KOPT-K1 (cell line): Measurements from ENCODE around the gene SOX13.

ENCODE experiments used
- H3K27ac ChIP-seq: fragments of 200-600 bp; sonication (generic); 2 replicates; pipeline ENCODE4 v1.5.1; 2016; ENCODE audit warnings: antibody characterized with exemption, mild to moderate bottlenecking, low read depth, low read length; ENCODE audit not compliant: poor library complexity, severe bottlenecking
- H3K36me3 ChIP-seq: fragments of 200-600 bp; sonication (generic); 2 replicates; pipeline ENCODE4 v1.5.1; 2017; ENCODE audit warnings: antibody characterized with exemption, mild to moderate bottlenecking, low read length, moderate library complexity; ENCODE audit not compliant: insufficient read depth
- H3K9me3 ChIP-seq: fragments of 200-600 bp; sonication (generic); 2 replicates; pipeline ENCODE4 v1.5.1; 2017; ENCODE audit warnings: antibody characterized with exemption, low read length, mild to moderate bottlenecking; ENCODE audit not compliant: insufficient read depth, poor library complexity, severe bottlenecking

SOX13 gene

GRCh38 chr1:204075139-204075521, 2.2 kb downstream of the SOX13 start:
- no peak overlapping the region for H3K27ac ChIP-seq
- H3K9me3 ChIP-seq = no peaks in the 10 kb centered on the region
- H3K36me3 ChIP-seq = no peaks in the 10 kb centered on the region

GRCh38 chr1:204075890-204076846, 3.3 kb downstream of the SOX13 start:
- H3K36me3 ChIP-seq = no peaks in the 10 kb centered on the region
- no peak overlapping the region for H3K27ac ChIP-seq
- no peaks in the 10 kb centered on the region for H3K9me3 ChIP-seq

GRCh38 chr1:204076891-204077290, 4.0 kb downstream of the SOX13 start:
- no peaks in the 10 kb centered on the region for H3K36me3 ChIP-seq
- no peaks in the 10 kb centered on the region for H3K9me3 ChIP-seq
- H3K27ac ChIP-seq = no peak overlapping the region

GRCh38 chr1:204077979-204078696, 5.2 kb downstream of the SOX13 start:
- Histone ChIP-seq H3K9me3 (no peaks in the 10 kb centered on the region), H3K36me3 (no peaks in the 10 kb centered on the region), H3K27ac (no peak overlapping the region)

- Histone ChIP-seq H3K27ac (no peak overlapping the region), H3K36me3 (no peaks in the 10 kb centered on the region), H3K9me3 (no peaks in the 10 kb centered on the region)
Observed at GRCh38 chr1:204079608-204079999, 6.7 kb downstream of the SOX13 start.

GRCh38 chr1:204080163-204080903, 7.4 kb downstream of the SOX13 start:
- no peaks in the 10 kb centered on the region for H3K9me3 ChIP-seq
- H3K27ac ChIP-seq = no peak overlapping the region

GRCh38 chr1:204081164-204081790, 8.4 kb downstream of the SOX13 start:
- Histone ChIP-seq H3K9me3 (no peaks in the 10 kb centered on the region), H3K36me3 (no peaks in the 10 kb centered on the region), H3K27ac (no peak overlapping the region)

More at GRCh38 chr1:204080163-204080903, 7.4 kb downstream of the SOX13 start:
- no peaks in the 10 kb centered on the region for H3K36me3 ChIP-seq

- Histone ChIP-seq H3K9me3 (no peaks in the 10 kb centered on the region), H3K36me3 (no peaks in the 10 kb centered on the region), H3K27ac (no peak overlapping the region)
Observed at GRCh38 chr1:204081791-204082513, 9.0 kb downstream of the SOX13 start.

- H3K9me3 ChIP-seq = no peaks in the 10 kb centered on the region
- no peak overlapping the region for H3K27ac ChIP-seq
- no peaks in the 10 kb centered on the region for H3K36me3 ChIP-seq
Observed at GRCh38 chr1:204083491-204083890, 10.6 kb downstream of the SOX13 start.

GRCh38 chr1:204084247-204084772, 11.4 kb downstream of the SOX13 start:
- Histone ChIP-seq H3K36me3 (no peaks in the 10 kb centered on the region), H3K9me3 (no peaks in the 10 kb centered on the region), H3K27ac (no peak overlapping the region)

- H3K27ac ChIP-seq = no peak overlapping the region
- H3K9me3 ChIP-seq = no peaks in the 10 kb centered on the region
- H3K36me3 ChIP-seq = no peaks in the 10 kb centered on the region
Observed at GRCh38 chr1:204085876-204086275, 13.0 kb downstream of the SOX13 start.

GRCh38 chr1:204087181-204087892, 14.4 kb downstream of the SOX13 start:
- Histone ChIP-seq H3K9me3 (no peaks in the 10 kb centered on the region), H3K36me3 (no peaks in the 10 kb centered on the region), H3K27ac (no peak overlapping the region)

- H3K36me3 ChIP-seq = no peaks in the 10 kb centered on the region
- H3K9me3 ChIP-seq = no peaks in the 10 kb centered on the region
- H3K27ac ChIP-seq = no peak overlapping the region
Observed at GRCh38 chr1:204087893-204088528, 15.1 kb downstream of the SOX13 start.
